ENCODE results near the gene IRAK1.

- TF ChIP-seq CTCF (IDR thresholded peaks at IDR 0.05; ENCODE audit: extremely low read depth in 1 of 2, insufficient read depth in 1 of 2, low read depth in 1 of 2, low read length in 2 of 2) (no peak), POLR2A (IDR thresholded peaks at IDR 0.05; ENCODE audit: low read depth, low read length) (no peak)
These were observed 28.6 kb downstream of the IRAK1 start for GRCh38 chrX:153991013-153991580.

Data from endothelial cell of umbilical vein (primary cell).